NOMO-1 treated with dmso at 0.1 percent for 144 hours (cell line): ENCODE measurements around the gene C18orf54.
A peak's percentile ranks its signal among the peaks of the same experiment; 100 is the strongest.
"Not testable (repeated sequence)": the region's sequence is repeated elsewhere in the genome, so short reads cannot be mapped to it uniquely, and the experiment has no call there.

ENCODE experiments used
- DNase-seq: peaks from one replicate; lab custom pipeline; 2025; ENCODE audit not compliant: unreplicated experiment; lab: John Stamatoyannopoulos, UW

Gene C18orf54

GRCh38 chr18:54386800-54387495 is 29.2 kb downstream of the C18orf54 start:
- DNase-seq, result not testable (repeated sequence)

GRCh38 chr18:54387631-54388030 is 29.9 kb downstream of the C18orf54 start:
- no peak for DNase-seq

- peak; percentile 24 for DNase-seq
Observed at GRCh38 chr18:54388203-54389142, 30.8 kb downstream of the C18orf54 start.

GRCh38 chr18:54389143-54389505 is 31.4 kb downstream of the C18orf54 start:
- DNase-seq, result no peak

GRCh38 chr18:54390838-54391237 is 33.1 kb downstream of the C18orf54 start:
- DNase-seq, result no peak

GRCh38 chr18:54392543-54393023 is 34.9 kb downstream of the C18orf54 start:
- peak; percentile 49 for DNase-seq

GRCh38 chr18:54393648-54394294 is 36.1 kb downstream of the C18orf54 start:
- DNase-seq, result no peak

- DNase-seq, result no peak
Observed at GRCh38 chr18:54396760-54397159, 39.1 kb downstream of the C18orf54 start.

GRCh38 chr18:54405290-54405689 is 47.6 kb downstream of the C18orf54 start:
- DNase-seq, result no peak

GRCh38 chr18:54411781-54412180 is 54.1 kb downstream of the C18orf54 start:
- DNase-seq, result no peak

- DNase-seq, result no peak
Observed at GRCh38 chr18:54415086-54415485, 57.4 kb downstream of the C18orf54 start.

- DNase-seq, result no peak
Observed at GRCh38 chr18:54416436-54416835, 58.7 kb downstream of the C18orf54 start.

- DNase-seq, result no peak
Observed at GRCh38 chr18:54423831-54424230, 66.1 kb downstream of the C18orf54 start.

GRCh38 chr18:54426085-54426665 is 68.5 kb downstream of the C18orf54 start:
- DNase-seq, result no peak
